HL-60/S4 treated with phorbol 12-myristate 13-acetate at 8.2 ng/mL for 4 days and 3 days (cell line): ENCODE measurements around the gene EVI2B.
"Not testable (repeated sequence)": the region's sequence is repeated elsewhere in the genome, so short reads cannot be mapped to it uniquely, and the experiment has no call there.

ENCODE experiments used
- in situ Hi-C: fragments of 300-500 bp; cut with MboI; formaldehyde crosslinking; loops from 2 replicates; pipeline ENCODE4 v1.15.0; 2022; ENCODE audit warnings: low sequenced_read_pairs

EVI2B gene

GRCh38 chr17:31313982-31314781 is at the start of gene EVI2B:
Gene EVI2B (minus strand): TSS chr17:31314054. CDS start chr17:31305609, 8,445 bp downstream.
- in situ Hi-C loops: no loop called here

- in situ Hi-C loops: no loop called here
Observed at GRCh38 chr17:31357839-31358394, 44.1 kb upstream of the EVI2B start.

DNA sequence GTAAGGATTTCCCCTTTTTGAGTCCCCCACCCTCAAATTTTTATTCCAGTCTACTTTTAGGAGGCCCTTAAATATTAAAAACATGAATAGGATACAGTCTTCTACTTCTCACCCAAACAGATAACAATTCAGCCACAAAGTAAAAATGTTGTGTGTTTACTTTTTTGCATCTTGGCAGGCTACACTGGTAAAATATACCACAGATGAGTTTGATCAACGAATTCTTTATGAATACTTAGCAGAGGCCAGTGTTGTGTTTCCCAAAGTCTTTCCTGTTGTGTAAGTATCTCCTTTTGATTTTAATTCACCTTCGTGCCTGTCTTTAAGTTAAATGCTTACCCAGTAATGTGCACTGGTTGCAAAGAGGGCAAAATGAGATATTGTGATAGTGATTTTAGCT is 43.2 kb upstream of the EVI2B start:
- in situ Hi-C loops: no loop called here

GRCh38 chr17:31355935-31356334 is 42.1 kb upstream of the EVI2B start:
- in situ Hi-C loops: no loop called here

GRCh38 chr17:31349454-31349853 is 35.6 kb upstream of the EVI2B start:
- in situ Hi-C loops: no loop called here

GRCh38 chr17:31345191-31345747 is 31.4 kb upstream of the EVI2B start:
- in situ Hi-C loops: not testable (repeated sequence)

GRCh38 chr17:31339906-31340661 is 26.2 kb upstream of the EVI2B start:
- in situ Hi-C loops: no loop called here

DNA sequence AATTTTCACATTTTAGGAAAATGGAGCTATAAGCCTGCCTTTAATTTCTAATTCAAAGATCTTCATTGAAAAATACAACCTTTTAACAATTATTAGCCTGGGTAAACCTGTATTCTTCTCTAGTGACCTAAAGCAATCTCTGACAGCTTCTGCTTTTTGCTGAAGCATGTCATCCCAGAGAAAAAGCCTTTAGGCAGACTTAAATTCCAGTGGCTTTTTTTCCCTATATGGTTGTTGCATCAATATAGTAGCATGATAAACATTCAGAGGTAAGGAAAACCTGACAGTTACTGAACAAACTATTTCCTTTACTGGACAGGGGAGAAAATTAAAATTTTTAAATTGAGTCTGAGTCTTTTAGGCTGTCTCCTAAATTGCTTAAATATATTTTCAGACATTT is 15.4 kb upstream of the EVI2B start:
- in situ Hi-C loops: no loop called here

DNA sequence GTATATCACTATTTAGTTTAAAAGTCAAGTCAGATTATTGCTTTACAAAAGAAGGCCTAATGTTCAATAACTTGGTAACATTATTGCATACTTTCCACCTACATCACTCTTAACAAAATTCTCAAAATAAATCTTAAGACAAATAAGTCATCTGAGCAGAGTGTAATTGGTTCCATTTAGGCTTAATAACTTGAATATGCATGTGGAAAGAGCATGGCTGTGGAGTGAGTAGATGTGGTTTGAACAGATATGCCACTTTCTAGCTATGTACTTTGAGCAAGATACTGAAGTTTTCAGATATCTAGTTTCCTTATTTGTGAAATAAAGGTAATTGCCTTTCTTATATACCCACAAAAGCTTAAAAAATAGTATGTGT is 14.3 kb upstream of the EVI2B start:
- in situ Hi-C loops: no loop called here

- in situ Hi-C loops: no loop called here
Observed at GRCh38 chr17:31327534-31328159, 13.8 kb upstream of the EVI2B start.

GRCh38 chr17:31323551-31323950 is 9.7 kb upstream of the EVI2B start:
- in situ Hi-C loops: no loop called here

GRCh38 chr17:31321966-31322365 is 8.1 kb upstream of the EVI2B start:
- in situ Hi-C loops: no loop called here

GRCh38 chr17:31321481-31321880 is 7.6 kb upstream of the EVI2B start, which contains the start of gene EVI2A:
Gene EVI2A (minus strand): TSS chr17:31321622. CDS start chr17:31319013, 2,609 bp downstream.
- in situ Hi-C loops: no loop called here

- in situ Hi-C loops: no loop called here
Observed at GRCh38 chr17:31320791-31321190, 6.9 kb upstream of the EVI2B start.

GRCh38 chr17:31320241-31320640 is 6.4 kb upstream of the EVI2B start:
- in situ Hi-C loops: no loop called here

DNA sequence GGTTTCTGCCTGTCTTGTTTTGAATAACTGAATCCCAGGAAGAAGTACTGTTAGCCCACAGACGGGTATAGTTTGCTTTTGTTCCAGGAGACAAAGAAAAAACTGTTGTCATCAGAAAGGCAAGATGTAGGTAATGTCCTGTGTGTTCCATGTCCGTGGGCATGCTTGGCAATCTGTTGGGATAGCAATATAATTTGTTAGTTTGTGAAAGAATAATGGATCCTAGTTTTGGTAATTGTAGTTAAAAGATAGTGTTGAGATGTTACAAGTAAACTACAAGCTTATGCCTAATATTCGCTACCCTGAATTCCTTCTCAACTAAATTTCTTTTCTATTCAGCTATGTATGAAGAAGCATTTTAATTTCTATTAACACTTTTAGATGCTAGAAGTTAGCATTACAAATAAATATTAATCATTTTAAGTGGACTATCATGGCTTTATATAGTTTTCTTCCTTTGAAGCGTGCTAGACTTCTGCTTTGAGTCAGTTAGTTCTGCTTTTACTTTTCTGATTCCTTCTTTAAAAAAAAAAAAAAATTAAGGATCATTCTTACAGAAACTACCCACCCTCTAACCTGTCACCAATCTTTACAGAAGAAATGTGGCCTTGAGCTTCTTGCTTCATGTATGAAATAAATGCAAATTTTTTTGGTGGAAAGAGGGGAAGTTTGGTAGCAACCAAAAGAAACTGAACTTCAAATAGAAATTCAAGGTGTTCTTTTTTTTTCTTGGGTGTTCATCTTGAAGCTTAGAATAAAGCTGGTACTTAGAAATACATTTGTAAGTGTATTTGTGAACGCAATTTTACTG is 5.2 kb upstream of the EVI2B start:
- in situ Hi-C loops: no loop called here

- in situ Hi-C loops: no loop called here
Observed at GRCh38 chr17:31318298-31318801, 4.5 kb upstream of the EVI2B start.

DNA sequence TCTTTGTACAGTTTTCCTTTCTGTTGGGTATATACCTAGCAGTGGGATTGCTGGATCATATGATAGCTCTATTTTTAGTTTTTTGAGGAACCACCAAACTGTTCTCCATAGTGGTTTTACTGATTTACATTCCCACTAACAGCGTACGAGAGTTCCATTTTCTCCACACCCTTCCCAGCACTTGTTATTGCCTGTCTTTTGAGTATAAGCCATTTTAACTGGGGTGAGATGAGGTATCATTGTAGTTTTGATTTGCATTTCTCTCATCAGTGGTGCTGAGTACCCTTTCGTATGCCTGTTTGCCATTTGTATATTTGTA is 887 bp upstream of the EVI2B start:
- in situ Hi-C loops: no loop called here

GRCh38 chr17:31312223-31312622 is 1.6 kb downstream of the EVI2B start:
- in situ Hi-C loops: not testable (repeated sequence)

- in situ Hi-C loops: no loop called here
Observed at GRCh38 chr17:31311526-31311925, 2.3 kb downstream of the EVI2B start.
